ENCODE data around the gene MTSS2.

Gene MTSS2

GRCh38 chr16:70700101-70701020 is 14.5 kb upstream of the MTSS2 start:
- DNase-seq (ENCODE audit: low spot score) = no peak

GRCh38 chr16:70699696-70700095 is 13.8 kb upstream of the MTSS2 start:
- no peak for DNase-seq (ENCODE audit: low spot score)

- DNase-seq (ENCODE audit: low spot score) = no peak
These were observed 13.0 kb upstream of the MTSS2 start for GRCh38 chr16:70698901-70699300.

- DNase-seq (ENCODE audit: low spot score) = no peak
These were observed 11.8 kb upstream of the MTSS2 start for GRCh38 chr16:70697594-70698170.

GRCh38 chr16:70696952-70697593 is 11.2 kb upstream of the MTSS2 start:
- peak; percentile 1 for DNase-seq (ENCODE audit: low spot score)

GRCh38 chr16:70696355-70696754 is 10.5 kb upstream of the MTSS2 start:
- no peak for DNase-seq (ENCODE audit: low spot score)

- no peak for DNase-seq (ENCODE audit: low spot score)
These were observed 9.6 kb upstream of the MTSS2 start for GRCh38 chr16:70695331-70696070.

GRCh38 chr16:70694868-70695218 is 9.0 kb upstream of the MTSS2 start:
- no peak for DNase-seq (ENCODE audit: low spot score)

- DNase-seq (ENCODE audit: low spot score) = no peak
These were observed 8.4 kb upstream of the MTSS2 start for GRCh38 chr16:70694088-70694867.

- no peak for DNase-seq (ENCODE audit: low spot score)
These were observed 7.2 kb upstream of the MTSS2 start for GRCh38 chr16:70692873-70693671.

GRCh38 chr16:70692130-70692872 is 6.4 kb upstream of the MTSS2 start:
- DNase-seq (ENCODE audit: low spot score) = no peak

- DNase-seq (ENCODE audit: low spot score) = no peak
These were observed 5.6 kb upstream of the MTSS2 start for GRCh38 chr16:70691223-70692129.

GRCh38 chr16:70689970-70690891 is 4.4 kb upstream of the MTSS2 start:
- DNase-seq (ENCODE audit: low spot score) = no peak

- DNase-seq (ENCODE audit: low spot score) = no peak
These were observed 3.4 kb upstream of the MTSS2 start for GRCh38 chr16:70689035-70689969.

GRCh38 chr16:70688246-70688742 is 2.4 kb upstream of the MTSS2 start:
- DNase-seq (ENCODE audit: low spot score) = no peak

- DNase-seq (ENCODE audit: low spot score) = no peak
These were observed 1.9 kb upstream of the MTSS2 start for GRCh38 chr16:70687671-70688245.

Data from CD4-positive, alpha-beta T cell treated with Interleukin-15 for 4 hours (primary cell).